ENCODE results near the gene ATP13A5.

DNA sequence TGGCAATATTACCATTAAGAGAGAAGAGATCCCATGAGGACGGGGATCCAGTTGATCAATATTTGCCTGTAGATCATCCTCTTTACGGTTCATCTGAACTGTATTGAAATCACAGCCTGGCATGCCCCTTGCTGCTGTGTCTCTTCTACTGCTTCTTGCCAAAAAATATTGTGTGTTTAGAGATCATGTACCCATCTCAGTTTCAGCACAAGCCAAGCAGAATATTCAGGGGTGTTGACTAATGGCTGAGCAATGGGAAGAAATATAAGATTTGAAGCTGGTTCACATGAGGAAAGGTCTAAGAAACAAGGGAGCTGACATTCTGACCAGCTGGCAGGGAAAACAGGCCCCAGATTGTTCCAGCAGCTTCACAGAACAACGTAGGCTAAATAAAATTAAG is 21.3 kb downstream of the ATP13A5 start:
- TF ChIP-seq, protein P1, sequence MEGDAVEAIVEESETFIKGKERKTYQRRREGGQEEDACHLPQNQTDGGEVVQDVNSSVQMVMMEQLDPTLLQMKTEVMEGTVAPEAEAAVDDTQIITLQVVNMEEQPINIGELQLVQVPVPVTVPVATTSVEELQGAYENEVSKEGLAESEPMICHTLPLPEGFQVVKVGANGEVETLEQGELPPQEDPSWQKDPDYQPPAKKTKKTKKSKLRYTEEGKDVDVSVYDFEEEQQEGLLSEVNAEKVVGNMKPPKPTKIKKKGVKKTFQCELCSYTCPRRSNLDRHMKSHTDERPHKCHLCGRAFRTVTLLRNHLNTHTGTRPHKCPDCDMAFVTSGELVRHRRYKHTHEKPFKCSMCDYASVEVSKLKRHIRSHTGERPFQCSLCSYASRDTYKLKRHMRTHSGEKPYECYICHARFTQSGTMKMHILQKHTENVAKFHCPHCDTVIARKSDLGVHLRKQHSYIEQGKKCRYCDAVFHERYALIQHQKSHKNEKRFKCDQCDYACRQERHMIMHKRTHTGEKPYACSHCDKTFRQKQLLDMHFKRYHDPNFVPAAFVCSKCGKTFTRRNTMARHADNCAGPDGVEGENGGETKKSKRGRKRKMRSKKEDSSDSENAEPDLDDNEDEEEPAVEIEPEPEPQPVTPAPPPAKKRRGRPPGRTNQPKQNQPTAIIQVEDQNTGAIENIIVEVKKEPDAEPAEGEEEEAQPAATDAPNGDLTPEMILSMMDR (IDR thresholded peaks at IDR 0.05): no peak
- TF ChIP-seq POLR2A (IDR thresholded peaks at IDR 0.05): no peak
